NAMALWA (cell line): ENCODE measurements around the gene APBB1IP.
A peak's percentile ranks its signal among the peaks of the same experiment; 100 is the strongest.

Source experiments
- DNase-seq: peaks from one replicate; pipeline ENCODE4 v3.0.0-alpha.2; 2015; ENCODE audit warnings: low spot score

The APBB1IP gene

DNA sequence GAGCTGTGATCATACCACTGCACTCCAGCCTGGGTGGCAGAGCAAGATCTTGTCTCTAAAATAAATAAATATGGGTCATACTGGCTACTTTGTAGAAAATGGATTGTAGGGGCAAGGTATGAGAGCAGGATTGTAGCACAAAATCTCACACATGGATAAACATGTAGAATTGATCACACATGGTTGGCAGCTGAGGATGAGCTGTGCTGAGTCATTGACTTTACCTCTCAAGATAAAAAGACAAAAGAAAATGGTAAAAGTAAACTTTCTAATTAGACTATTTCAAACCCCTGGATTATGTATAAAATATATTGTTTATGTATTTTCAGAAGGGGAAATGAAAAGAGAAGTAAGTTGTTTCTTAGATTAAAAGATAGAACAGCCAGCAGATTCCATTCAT is 69.3 kb downstream of the APBB1IP start:
- DNase-seq: no peak

DNA sequence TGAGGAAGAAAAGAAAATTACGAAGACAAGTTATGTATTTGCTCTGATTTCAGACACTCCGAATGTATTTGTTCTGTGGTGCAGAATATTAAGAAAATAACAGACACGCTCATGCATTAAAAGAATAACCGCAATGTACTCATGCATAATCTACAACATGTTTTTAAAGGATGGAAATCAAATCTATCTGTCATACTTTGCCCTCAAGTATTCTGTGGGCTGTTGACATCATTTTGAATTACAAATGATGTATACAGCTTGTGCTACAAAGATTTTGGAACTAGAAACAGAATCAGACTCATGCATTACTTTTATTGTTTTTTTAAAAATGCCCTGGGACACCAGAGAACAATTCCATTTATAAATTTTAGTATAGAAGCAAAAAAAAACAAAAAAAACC is 69.9 kb downstream of the APBB1IP start:
- DNase-seq: no peak

DNA sequence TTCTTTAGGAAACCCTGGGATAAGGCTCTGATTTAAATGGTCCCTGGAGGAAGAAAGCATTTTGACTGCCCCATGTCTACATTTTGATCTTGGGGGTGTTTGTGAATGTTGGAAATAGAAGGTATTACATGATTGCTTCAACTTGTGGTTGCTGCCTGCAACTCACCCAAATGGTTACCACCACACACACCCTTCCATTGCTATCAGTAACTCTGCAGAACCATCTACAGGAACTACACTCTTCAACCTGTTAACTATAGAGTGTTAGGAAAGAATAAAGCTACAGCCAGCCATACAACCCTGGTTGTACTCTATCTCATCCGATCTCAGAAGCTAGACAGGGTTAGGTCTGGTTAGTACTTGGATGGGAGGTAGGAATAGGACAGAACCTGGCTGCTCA is 71.2 kb downstream of the APBB1IP start:
- no peak for DNase-seq

DNA sequence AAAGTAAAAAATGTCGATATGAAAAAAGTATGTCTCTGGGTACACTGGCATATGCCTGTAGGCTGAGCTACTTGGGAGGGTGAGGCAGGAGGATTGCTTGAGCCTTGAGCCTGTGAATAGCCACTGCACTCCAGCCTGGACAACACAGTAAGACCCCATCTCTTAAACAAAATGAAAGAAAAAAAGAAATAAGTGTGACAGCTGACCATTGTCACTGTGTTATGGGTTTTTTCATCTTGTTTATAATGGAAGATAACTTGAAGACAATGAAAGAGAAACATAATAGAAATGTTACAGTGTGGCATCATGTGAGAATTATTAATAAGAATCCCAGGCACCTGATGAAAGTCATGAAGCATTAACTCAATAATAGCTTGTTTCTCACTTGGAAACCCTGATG is 75.0 kb downstream of the APBB1IP start:
- no peak for DNase-seq

DNA sequence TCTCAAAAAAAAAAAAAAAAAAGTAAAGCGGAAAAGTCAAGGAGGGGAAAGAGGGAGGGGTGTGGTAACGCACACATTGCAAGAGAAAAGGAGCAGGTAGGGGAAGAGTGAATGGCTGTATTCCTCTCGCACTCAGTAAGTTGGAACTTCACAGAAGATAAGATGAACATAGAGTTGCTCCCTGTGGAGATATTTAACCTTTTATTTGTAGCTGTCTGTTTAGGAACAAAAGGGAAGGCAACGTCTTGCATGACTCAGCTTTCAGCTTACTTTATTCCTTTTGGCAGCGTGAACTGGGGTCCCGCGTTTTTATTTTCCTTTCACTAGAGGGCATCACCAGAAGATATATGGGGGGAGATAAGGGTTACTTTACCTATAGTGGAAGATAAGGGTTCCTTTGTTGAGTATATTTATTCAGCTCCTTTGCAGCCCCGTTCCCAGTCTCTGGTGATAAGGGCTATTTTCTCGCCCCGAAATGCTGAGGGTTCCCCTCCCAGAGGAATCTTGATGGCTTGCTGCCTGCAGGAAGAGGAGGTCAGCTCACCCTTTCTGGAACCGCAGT is 78.5 kb downstream of the APBB1IP start:
- DNase-seq: no peak

DNA sequence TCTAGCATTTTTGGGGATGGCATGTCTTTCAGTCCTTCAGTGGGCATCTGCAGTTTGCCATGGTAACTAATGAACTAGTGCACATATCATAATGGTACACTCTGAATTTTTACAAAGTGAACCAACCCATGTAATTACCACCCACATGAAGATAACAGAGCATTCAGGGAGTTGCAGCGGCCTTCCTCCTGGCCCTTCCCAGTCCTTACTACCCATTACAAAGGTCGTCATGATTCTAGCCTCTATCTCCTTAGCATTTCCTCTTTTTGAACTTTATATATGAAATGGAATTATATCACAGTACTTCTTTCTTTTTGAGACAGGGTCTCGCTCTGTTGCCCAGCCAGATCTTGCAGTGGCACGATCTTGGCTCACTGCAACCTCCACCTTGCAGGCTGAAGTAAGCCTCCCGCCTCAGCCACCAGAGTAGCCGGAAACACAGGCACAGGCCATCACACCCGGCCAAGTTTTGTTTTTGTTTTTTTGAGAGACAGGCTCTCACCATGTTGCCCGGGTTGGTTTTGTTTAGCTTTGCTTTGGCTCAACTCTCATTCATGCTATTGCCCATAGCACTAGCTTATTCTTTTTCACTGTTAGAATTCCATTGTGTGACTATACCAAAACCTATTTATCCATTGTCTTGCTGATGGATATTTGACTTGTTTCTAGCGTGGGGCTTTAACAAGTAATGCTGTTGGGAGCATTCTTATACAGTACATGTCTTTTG is 79.2 kb downstream of the APBB1IP start:
- DNase-seq: no peak

DNA sequence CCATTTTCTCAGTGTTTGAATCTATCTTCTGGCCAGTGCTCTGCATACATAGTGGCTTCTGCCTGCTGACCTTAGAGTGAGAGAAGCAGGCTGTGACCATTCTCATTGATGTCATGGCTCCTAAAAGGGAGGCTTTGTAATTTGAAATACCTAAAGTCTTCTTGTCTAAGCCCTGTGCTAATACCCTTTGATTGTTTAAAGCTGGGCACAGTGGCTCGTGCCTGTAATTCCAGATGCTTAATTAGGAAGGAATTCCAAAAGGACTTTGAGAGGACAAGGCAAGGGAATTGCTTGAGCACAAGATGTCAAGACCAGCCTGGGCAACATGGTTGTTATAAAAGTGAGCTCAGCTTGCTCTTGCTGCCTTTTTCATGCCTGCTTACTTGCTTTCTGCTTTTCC is 81.7 kb downstream of the APBB1IP start:
- DNase-seq: no peak

DNA sequence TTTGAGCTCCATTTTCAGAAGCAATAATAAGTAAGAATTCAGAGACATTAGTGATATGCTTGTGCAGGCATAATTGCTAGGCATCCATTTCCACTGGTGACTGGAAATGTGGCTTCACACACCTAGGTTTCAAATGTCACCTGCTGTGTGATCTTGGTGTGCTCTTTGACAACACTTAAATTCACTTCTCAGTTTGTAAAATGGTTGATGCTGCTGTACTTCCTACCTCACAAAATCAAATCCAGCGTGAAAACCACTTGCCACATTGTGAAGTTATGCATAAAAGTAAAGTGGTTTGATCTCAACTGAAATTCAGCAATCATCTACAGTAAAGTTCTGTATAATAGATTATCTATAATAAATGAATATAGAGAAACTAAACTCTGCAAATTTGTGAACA is 82.4 kb downstream of the APBB1IP start:
- DNase-seq: no peak

DNA sequence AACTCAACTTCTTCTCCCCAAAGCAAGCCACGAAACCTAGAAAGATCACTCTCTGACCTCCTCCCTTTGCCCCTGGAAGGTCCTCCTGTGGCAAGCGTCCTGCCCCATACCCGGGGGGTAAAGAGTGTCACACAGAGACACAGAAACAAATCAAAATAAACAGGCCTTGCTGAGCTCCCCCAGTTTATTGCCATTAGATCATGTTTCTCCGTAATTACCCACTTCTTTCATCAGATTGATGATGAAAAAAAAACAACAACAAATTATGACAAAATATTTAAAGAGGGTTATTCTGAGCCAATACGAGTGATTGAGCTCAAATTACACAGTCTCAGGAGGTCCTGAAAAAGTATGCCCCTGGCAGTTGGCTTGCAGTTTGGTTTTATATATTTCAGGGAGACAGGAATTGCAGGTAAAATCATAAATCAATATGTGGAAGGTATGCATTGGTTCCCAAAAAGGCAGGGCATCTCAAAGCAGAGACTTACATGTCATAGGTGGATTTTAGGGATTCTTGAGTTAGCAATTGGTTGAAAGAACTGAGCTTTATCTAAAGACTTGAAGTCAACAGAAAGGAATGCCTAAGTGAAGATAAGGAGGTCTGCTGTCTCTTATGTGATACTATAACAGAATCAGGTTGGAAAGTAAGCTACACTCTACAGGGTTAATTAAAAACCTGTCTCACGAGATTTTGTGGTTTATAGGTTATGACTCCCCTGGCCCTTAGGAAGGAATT is 86.2 kb downstream of the APBB1IP start:
- no peak for DNase-seq

DNA sequence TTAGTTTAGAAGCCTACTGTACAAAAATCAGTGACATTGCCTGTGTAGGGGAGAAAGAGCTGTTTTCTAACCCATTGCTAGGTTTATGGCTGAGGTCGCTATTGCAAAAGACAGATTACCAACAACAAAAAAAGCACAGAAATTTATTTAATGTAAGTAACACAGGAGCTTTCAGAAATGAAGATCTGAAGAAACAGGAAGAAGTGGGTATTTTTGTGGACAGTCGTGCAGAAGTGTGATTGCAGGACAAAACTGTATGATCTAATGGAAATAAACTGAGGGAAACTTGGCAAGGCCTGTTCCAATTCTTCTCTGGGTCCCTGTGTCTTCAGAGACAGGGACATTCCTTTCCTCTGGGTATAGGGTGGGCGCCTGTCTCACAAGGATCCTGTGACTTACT is 87.4 kb downstream of the APBB1IP start:
- DNase-seq: no peak

DNA sequence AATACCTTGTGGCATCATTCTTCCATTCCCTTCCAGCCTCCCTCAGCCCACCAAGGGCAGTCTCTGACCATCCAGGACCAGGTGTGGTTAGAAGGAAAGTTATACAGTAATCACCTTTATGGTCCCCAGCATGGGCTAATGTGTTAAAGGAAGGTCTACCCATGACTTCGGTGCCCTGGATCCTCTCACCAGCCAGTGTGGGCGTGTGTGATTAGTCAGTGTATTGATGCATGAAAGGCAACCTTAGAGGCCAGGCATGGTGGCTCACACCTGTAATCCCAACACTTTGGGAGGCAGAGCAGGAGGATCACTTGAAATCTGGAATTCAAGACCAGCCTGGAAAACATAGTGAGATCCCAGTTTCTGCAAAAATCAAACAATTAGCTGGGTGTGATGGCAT is 88.9 kb downstream of the APBB1IP start:
- DNase-seq: no peak

DNA sequence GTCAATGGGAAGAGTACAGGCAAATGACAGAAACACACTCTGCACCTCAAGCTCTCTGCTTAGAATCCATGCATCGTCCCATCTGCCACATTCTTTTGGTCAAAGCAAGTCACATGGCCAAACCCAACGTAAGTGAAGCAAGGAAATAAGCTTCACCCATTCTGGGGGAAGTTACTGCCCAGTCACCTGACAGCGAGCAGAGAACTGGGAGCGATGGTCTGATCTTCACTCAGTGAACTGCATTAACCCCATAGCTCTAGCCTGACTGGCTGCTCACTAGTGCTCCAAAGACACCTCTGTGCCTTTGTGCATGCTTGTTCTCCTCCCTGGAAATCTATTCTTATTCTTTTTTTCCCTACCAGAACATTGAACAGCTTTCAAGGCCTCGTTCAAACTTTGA is 89.9 kb downstream of the APBB1IP start:
- DNase-seq: no peak

DNA sequence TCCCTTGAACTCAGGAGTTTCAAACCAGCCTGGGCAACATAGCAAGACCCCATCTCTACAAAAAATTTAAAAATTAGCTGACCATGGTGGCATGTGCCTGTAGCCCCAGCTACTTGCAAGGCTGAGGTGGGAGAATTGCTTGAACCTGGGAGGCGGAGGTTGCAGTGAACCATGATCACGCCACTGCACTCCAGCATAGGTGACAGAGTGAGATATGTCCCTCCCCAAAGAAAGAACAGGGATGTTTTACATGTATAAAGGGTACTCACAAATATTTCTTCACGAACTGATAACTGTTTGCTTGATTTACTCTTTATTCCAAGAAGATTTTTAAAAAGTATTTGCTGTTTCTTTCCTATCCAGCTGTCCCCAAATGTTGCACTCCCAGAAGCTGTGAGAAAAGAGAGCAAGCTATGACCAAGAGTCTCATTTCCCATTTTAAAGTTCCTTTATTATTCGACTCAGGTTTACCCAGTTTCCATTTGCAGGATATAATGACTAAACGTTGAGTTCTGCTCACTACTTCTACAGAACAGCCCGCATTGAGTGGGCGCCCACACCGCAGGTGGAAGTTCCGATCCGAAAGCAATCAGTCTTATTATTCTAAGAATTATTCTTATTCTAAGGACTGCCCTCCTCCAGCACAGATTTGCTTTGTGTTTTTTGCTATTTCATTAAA is 90.7 kb downstream of the APBB1IP start:
- DNase-seq: no peak

DNA sequence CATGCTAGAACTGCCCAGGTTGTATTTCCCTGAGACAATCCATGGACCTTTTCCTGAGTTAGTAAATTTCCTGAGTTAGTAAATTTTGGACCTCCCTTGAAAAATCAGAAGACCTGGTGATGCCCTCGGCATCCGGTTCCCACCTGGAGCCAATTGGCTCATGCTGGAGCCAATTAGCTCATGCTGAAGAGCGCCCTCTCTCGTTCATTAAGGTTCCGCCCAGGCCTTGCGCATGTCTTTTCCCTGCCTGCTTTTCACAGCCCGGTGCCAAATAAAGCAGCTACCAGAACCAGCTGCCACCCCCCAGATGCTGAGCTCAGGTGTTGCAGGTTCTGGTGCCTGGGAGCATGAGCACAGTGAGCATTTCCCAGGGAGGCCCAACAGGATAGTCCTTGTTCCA is 96.2 kb downstream of the APBB1IP start:
- no peak for DNase-seq

DNA sequence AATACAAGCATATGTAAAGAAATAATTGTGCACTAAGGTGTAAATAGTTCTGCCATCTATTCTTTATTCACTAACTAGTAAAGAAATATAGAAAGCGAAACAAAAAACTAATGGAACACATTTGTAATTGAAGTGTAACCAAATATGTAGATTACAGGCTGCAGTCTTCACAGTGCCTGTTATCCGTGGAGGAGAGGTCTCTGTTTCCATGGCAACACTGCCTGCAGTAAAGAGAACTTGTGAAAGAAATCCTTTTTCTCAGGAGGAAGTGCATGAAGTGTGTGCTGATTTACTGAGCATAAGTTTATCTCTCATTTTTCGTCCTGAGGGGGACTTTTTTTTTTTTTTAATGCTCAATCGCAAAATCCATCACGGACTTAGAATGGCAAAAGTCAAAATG is 102.5 kb downstream of the APBB1IP start:
- peak; percentile 25 for DNase-seq

DNA sequence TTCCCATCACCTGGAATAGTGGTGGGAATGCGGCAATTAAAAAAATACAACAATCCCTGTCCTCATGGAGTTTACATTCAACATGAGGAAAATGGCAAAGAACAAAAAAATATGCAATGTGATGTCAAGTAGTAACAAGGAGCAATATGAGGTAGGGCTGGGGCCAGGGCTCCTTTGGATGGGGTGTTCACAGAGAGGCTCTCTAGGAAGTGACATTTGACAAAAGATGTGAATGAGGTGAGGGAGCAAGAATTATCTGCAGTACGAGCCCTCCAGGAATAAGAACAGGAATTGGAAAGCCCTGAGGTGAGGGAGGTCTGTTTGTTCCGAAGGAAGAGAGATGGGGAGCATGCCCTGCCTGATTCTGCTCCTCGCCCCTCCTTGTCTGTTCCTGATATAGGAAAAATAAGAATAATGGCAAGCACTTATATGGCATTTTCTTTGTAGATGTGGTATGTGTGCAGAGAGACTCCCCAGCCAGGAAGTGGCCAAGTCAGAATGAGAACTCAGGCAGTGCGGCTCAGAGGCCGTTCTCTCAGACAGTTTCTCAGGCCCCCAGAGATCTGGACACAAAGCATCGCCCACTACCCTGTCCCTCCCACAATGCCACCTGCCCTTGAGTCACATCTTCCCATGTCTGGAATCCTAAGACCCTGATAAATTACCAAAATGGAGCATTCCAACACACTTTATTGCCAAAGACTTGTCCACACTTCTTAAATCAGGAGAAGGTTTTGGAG is 105.6 kb downstream of the APBB1IP start:
- DNase-seq: no peak

DNA sequence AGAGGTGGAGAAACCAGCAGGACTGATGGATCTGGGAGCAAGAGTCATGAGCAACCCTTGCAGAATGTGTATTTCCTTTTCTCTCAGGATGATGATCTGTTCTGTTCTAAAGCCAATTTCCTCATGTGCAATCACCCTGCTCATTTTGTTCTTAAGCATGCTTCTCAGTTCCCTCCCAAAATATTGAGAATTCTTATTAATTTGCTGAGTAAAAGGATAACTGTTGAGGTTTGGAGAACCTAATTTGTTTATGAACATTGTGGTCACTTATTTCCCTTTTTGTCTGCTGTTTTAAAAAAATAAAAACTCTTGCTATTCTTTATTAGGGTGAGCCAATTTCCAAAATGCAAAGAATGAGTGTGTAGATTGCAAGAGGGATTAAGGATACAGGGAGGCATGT is 106.8 kb downstream of the APBB1IP start:
- no peak for DNase-seq

DNA sequence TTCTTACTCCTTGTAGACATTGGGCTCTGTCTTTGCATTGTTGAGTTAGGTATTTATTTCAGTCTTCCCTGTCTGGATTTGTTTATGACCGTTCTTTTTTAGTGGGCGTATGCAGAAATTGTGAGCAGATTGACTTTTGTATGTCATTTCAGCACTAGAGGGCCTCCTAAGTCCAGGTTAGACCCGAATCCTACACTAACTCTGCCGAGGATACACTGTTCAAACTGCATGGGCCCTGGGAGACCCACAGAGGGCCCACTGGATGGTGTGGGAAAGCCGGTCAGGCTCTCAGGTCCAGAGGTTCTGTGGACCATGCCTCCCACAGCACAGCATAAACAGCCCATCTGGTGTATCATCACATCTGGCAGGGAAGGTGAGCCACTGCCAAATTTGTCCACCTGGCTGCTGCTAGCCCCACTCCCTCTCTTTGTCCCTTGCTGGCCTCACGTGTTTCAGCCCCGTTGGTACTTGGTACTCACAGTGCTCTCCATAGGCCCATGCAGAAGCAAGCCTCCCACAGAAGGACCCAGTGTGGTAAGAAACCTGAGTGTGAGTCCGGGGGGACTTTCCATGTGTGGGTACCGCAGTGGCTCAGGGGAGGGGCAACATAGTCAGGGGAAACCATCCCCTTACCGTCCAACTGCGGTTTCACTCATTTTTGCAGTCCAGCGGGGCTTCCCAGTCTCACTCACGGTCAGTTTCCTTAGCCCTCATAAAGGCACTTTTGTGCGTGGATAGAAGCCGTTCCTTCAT is 112.8 kb downstream of the APBB1IP start:
- no peak for DNase-seq

DNA sequence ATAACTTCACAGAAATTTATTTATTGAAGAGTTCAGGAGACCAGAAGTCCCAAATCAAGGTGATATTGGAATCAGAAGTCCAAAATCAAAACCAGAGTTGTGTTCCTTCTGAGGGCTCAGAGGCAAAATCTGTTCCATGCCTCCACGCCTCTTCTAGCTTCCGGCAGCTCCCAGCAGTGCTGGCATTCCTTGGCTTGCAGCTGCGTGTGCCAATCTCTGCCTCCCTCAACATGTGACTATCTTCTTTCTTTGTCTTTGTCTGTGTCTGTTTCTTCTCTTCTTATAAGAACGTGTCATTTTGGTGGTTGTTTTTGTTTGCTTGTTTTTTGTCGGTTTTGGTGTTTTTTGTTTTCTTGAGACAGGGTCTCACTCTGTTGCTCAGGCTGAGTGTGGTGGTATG is 116.1 kb downstream of the APBB1IP start:
- no peak for DNase-seq

DNA sequence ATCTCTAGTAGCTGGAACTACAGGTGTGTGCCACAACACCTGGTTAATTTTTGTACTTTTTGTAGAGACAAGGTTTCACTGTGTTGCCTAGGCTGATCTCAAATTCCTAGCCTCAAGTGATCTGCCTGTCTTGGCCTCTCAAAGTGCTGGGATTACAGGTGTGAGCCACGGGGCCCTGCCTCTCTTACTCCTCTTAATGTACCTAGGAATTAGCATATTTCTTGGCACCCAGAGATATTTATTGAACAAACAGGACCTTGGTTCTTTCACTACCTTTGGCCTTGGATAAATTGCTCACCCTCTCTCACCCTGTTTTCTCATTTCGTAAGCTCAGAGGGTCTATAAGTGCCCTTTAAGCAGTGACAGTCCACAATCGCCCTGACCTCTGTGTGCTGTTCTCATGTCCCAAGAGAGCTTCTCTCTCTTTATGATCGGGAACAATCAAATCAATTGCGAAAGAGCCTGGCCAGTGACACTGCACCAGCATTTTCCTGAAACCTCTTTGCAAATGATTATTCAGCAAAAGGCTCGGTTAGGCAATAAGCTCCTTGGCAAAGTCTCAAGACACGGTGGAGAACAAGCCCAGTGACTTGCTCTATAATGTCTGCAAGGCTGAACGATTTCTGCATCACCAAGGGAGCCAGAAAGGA is 117.7 kb downstream of the APBB1IP start:
- DNase-seq: no peak
